ACC112 (cell line): ENCODE data around the gene TMBIM1.
A peak's percentile ranks its signal among the peaks of the same experiment; 100 is the strongest.

Experiments
- H2AFZ ChIP-seq: fragments of 200-600 bp; sonication (generic); one replicate; pipeline ENCODE4 v1.6.0; 2017; ENCODE audit warnings: antibody characterized with exemption, low read length; ENCODE audit not compliant: unreplicated experiment
- H3K27ac ChIP-seq: fragments of 200-600 bp; sonication (generic); 2 replicates; pipeline ENCODE4 v1.5.1; 2014; ENCODE audit warnings: low read depth, mild to moderate bottlenecking, antibody characterized with exemption, low read length, moderate library complexity
- H3K27me3 ChIP-seq: fragments of 200-600 bp; sonication (generic); 2 replicates; pipeline ENCODE4 v1.6.1; 2014; ENCODE audit warnings: mild to moderate bottlenecking, antibody characterized with exemption, low read length, moderate library complexity, mixed read lengths; ENCODE audit not compliant: insufficient read depth
- H3K36me3 ChIP-seq: fragments of 200-600 bp; sonication (generic); 2 replicates; pipeline ENCODE4 v1.6.1; 2016; ENCODE audit warnings: mild to moderate bottlenecking, antibody characterized with exemption, low read length, moderate library complexity, mixed read lengths; ENCODE audit not compliant: insufficient read depth
- H3K4me1 ChIP-seq: fragments of 200-600 bp; sonication (generic); one replicate; pipeline ENCODE4 v1.6.1; 2016; ENCODE audit warnings: low read length, mixed read lengths; ENCODE audit not compliant: insufficient read depth, unreplicated experiment, control insufficient read depth
- H3K4me3 ChIP-seq: fragments of 200-600 bp; sonication (generic); 2 replicates; pipeline ENCODE4 v1.5.1; 2014; ENCODE audit warnings: mild to moderate bottlenecking, low read depth, low read length
- H3K79me2 ChIP-seq: fragments of 200-600 bp; sonication (generic); one replicate; pipeline ENCODE4 v1.6.0; 2016; ENCODE audit warnings: low read length; ENCODE audit not compliant: control insufficient read depth, unreplicated experiment, insufficient read depth

TMBIM1 gene

GRCh38 chr2:218327451-218328210 is 35.3 kb upstream of the TMBIM1 start:
- Histone ChIP-seq H3K4me1 (peaks cover 10% of the 10 kb centered on the region), H3K27ac (no peak overlapping the region), H3K79me2 (no peaks in the 10 kb centered on the region), H3K4me3 (no peak overlapping the region), H3K27me3 (no peaks in the 10 kb centered on the region), H3K36me3 (no peaks in the 10 kb centered on the region), H2AFZ (no peak overlapping the region)

- Histone ChIP-seq H3K36me3 (no peaks in the 10 kb centered on the region), H3K27ac (no peak overlapping the region), H3K4me1 (peaks cover 13% of the 10 kb centered on the region), H3K27me3 (no peaks in the 10 kb centered on the region), H3K4me3 (no peak overlapping the region), H2AFZ (no peak overlapping the region), H3K79me2 (no peaks in the 10 kb centered on the region)
Observed at GRCh38 chr2:218326315-218326714, 34.0 kb upstream of the TMBIM1 start.

- Histone ChIP-seq H3K4me1 (peaks cover 13% of the 10 kb centered on the region), H3K36me3 (no peaks in the 10 kb centered on the region), H3K27ac (no peak overlapping the region), H3K4me3 (no peak overlapping the region), H3K27me3 (no peaks in the 10 kb centered on the region), H2AFZ (no peak overlapping the region), H3K79me2 (no peaks in the 10 kb centered on the region)
Observed at GRCh38 chr2:218325566-218326160, 33.4 kb upstream of the TMBIM1 start.

GRCh38 chr2:218323526-218324472 is 31.5 kb upstream of the TMBIM1 start:
- Histone ChIP-seq H3K4me1 (peaks cover 13% of the 10 kb centered on the region), H3K27me3 (no peaks in the 10 kb centered on the region), H3K36me3 (no peaks in the 10 kb centered on the region), H3K27ac (no peak overlapping the region), H2AFZ (peak overlapping the region; percentile 20), H3K79me2 (no peaks in the 10 kb centered on the region), H3K4me3 (peak overlapping the region; percentile 81)

GRCh38 chr2:218322768-218323525 is 30.6 kb upstream of the TMBIM1 start:
- Histone ChIP-seq H3K36me3 (no peaks in the 10 kb centered on the region), H2AFZ (no peak overlapping the region), H3K27me3 (no peaks in the 10 kb centered on the region), H3K79me2 (no peaks in the 10 kb centered on the region), H3K4me1 (peaks cover 13% of the 10 kb centered on the region), H3K27ac (peak overlapping the region; percentile 23; the same call in 1 of the 2 replicates), H3K4me3 (peak overlapping the region; percentile 81)

GRCh38 chr2:218320704-218321336 is 28.5 kb upstream of the TMBIM1 start:
- H3K4me3 ChIP-seq, result no peak overlapping the region
- no peaks in the 10 kb centered on the region for H3K36me3 ChIP-seq
- no peak overlapping the region for H3K27ac ChIP-seq
- H3K27me3 ChIP-seq, result no peaks in the 10 kb centered on the region
- peaks cover 13% of the 10 kb centered on the region for H3K4me1 ChIP-seq
- H3K79me2 ChIP-seq, result no peaks in the 10 kb centered on the region
- no peak overlapping the region for H2AFZ ChIP-seq

- H3K36me3 ChIP-seq, result no peaks in the 10 kb centered on the region
- H3K27me3 ChIP-seq, result no peaks in the 10 kb centered on the region
- peaks cover 13% of the 10 kb centered on the region for H3K4me1 ChIP-seq
- no peak overlapping the region for H2AFZ ChIP-seq
- H3K27ac ChIP-seq, result no peak overlapping the region
- H3K79me2 ChIP-seq, result no peaks in the 10 kb centered on the region
- H3K4me3 ChIP-seq, result no peak overlapping the region
Observed at GRCh38 chr2:218319813-218320365, 27.6 kb upstream of the TMBIM1 start.

- Histone ChIP-seq H2AFZ (no peak overlapping the region), H3K79me2 (no peaks in the 10 kb centered on the region), H3K27ac (no peak overlapping the region), H3K4me1 (peaks cover 3% of the 10 kb centered on the region), H3K4me3 (no peak overlapping the region), H3K36me3 (no peaks in the 10 kb centered on the region), H3K27me3 (no peaks in the 10 kb centered on the region)
Observed at GRCh38 chr2:218318241-218318640, 25.9 kb upstream of the TMBIM1 start.

- H3K27me3 ChIP-seq, result no peaks in the 10 kb centered on the region
- H3K4me3 ChIP-seq, result no peak overlapping the region
- H3K27ac ChIP-seq, result no peak overlapping the region
- no peaks in the 10 kb centered on the region for H3K36me3 ChIP-seq
- peaks cover 3% of the 10 kb centered on the region for H3K4me1 ChIP-seq
- no peaks in the 10 kb centered on the region for H3K79me2 ChIP-seq
- H2AFZ ChIP-seq, result no peak overlapping the region
Observed at GRCh38 chr2:218317835-218318234, 25.5 kb upstream of the TMBIM1 start.
